ENCODE results near the gene EVX2. TPM values are rescaled to one million over a fixed set of nuclear protein-coding genes. Genes with fewer than 3 reads are reported as not detected.
A peak's percentile ranks its signal among the peaks of the same experiment; 100 is the strongest.

Gene EVX2
- total RNA-seq, 1 donor from 2014 or later, result not detected

DNA sequence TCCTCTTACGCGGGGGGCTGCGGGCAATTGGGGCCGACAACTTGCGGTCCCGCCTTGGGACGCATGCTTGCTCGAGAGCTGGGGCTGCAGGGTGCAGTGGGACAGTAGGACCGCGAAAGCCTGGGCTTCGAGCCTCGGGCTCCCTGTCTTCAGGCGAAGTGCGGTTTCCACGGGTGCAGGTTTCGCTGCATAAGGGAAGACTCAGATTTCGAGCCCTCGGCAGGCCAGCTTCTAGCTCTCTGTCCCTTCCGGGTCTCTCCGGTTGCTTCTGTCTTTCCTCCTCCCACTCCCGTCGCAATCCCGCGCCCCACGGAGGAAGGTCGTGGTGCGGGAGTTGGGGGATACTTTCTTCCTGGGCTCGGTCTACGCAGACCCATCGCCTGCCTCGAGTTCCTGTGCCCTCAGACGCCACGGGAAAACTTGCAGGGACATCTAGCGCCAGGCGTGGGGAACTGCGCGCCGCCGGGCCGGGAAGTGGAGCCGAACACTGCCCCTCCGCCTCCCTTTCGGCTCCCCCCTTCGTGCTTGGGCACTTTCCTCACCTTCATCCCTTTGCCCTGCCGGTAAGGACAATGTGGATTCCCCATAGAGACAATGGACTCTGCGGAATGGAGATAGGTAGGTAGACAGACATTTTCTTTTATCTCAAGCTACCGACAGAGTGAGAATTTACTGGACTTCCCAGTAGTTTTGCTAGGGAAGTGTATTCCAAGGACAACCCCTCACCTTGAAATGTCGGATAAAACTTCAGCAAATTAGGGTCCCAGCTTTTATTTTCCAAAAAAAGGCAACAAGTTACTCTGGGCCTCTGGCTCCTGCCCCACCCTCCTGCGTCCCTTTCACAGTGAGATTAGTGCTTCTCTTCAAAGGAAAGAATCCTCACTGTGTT, 4.5 kb upstream of the EVX2 start:
- peak; percentile 94 for TF ChIP-seq EZH2phosphoT487 (IDR thresholded peaks at IDR 0.05)
- peak; percentile 95 for TF ChIP-seq EZH2 (IDR thresholded peaks at IDR 0.05)
- TF ChIP-seq, protein P1, sequence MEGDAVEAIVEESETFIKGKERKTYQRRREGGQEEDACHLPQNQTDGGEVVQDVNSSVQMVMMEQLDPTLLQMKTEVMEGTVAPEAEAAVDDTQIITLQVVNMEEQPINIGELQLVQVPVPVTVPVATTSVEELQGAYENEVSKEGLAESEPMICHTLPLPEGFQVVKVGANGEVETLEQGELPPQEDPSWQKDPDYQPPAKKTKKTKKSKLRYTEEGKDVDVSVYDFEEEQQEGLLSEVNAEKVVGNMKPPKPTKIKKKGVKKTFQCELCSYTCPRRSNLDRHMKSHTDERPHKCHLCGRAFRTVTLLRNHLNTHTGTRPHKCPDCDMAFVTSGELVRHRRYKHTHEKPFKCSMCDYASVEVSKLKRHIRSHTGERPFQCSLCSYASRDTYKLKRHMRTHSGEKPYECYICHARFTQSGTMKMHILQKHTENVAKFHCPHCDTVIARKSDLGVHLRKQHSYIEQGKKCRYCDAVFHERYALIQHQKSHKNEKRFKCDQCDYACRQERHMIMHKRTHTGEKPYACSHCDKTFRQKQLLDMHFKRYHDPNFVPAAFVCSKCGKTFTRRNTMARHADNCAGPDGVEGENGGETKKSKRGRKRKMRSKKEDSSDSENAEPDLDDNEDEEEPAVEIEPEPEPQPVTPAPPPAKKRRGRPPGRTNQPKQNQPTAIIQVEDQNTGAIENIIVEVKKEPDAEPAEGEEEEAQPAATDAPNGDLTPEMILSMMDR (IDR thresholded peaks at IDR 0.05), result peak; percentile 71
- peaks cover 87% of the 10 kb centered on the region for H4K20me1 ChIP-seq (ENCODE audit: low read depth)
- H3K4me1 Mint-ChIP-seq, result peaks cover 8% of the 10 kb centered on the region
- peak overlapping the region; percentile 41 for H3K4me3 ChIP-seq
- no peak overlapping the region for H3K9ac ChIP-seq
- no peak overlapping the region for H3K27ac Mint-ChIP-seq
- DNase-seq (ENCODE audit: low spot score), result peak; percentile 76
- H3F3A ChIP-seq (ENCODE audit: low read depth), result no peaks in the 10 kb centered on the region
- no peaks in the 10 kb centered on the region for H3K9me3 ChIP-seq (ENCODE audit: low read depth)
- H3K36me3 Mint-ChIP-seq, result no peaks in the 10 kb centered on the region
- H3K27ac ChIP-seq, result no peak overlapping the region
- H3K36me3 ChIP-seq, result no peaks in the 10 kb centered on the region
- H3K4me2 ChIP-seq, result peak overlapping the region; percentile 79
- peaks cover 6% of the 10 kb centered on the region for H3K9me3 Mint-ChIP-seq
- H3K4me3 Mint-ChIP-seq, result peak overlapping the region; percentile 82
- peaks cover under 1% of the 10 kb centered on the region for H3K4me1 ChIP-seq
- peak overlapping the region; percentile 89 for H2AFZ ChIP-seq (replicated peaks)
- peaks cover 100% of the 10 kb centered on the region for H3K27me3 ChIP-seq
- peaks cover 90% of the 10 kb centered on the region for H3K27me3 Mint-ChIP-seq (ENCODE audit: insufficient read depth, low read depth)
- H3K79me2 ChIP-seq (ENCODE audit: low read depth), result no peaks in the 10 kb centered on the region

DNA sequence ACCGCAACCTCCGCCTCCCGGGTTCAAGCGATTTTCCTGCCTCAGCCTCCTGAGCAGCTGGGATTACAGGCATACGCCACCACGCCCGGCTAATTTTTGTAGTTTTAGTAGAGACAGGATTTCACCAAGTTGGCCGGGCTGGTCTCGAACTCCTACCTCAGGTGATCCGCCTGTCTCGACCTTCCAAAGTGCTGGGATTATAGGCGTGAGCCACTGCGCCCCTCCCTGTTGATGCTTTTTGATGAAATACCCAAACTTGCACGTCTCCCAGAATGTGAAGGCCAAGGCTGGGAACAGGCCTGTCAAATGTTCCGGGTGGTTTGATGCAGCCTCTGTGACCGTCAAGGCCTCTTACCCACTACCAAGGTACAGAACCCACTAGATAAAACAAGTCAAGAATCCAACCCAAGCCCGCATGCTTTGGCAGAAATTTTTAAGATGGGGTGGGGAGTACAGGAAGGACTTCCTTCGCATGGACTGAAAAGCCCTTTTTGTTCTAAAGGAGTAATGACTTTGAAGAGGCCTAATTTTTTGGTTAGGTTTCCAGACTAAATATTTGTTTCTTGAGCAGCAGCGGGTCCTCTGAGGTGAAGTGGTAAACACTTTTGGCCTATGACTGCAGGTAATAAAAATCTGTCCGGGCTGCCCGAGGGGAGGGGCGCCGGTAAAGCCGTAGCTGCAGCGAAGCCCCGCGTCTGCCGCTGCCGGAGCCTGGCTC, 3.7 kb upstream of the EVX2 start:
- Histone ChIP-seq H3K9me3 (ENCODE audit: low read depth) (no peaks in the 10 kb centered on the region), H3F3A (ENCODE audit: low read depth) (peaks cover 3% of the 10 kb centered on the region), H3K4me2 (peak overlapping the region; percentile 79), H3K4me3 (peak overlapping the region; percentile 41), H2AFZ (replicated peaks) (no peak overlapping the region), H3K9ac (no peak overlapping the region), H3K27ac (no peak overlapping the region), H3K27me3 (peaks cover 100% of the 10 kb centered on the region), H3K36me3 (no peaks in the 10 kb centered on the region), H3K79me2 (ENCODE audit: low read depth) (no peaks in the 10 kb centered on the region), H3K4me1 (peaks cover 7% of the 10 kb centered on the region), H4K20me1 (ENCODE audit: low read depth) (peaks cover 92% of the 10 kb centered on the region)
- peaks cover 96% of the 10 kb centered on the region for H3K27me3 Mint-ChIP-seq (ENCODE audit: insufficient read depth, low read depth)
- H3K36me3 Mint-ChIP-seq, result no peaks in the 10 kb centered on the region
- H3K4me1 Mint-ChIP-seq, result peaks cover 12% of the 10 kb centered on the region
- H3K4me3 Mint-ChIP-seq, result peak overlapping the region; percentile 82
- no peak overlapping the region for H3K27ac Mint-ChIP-seq
- DNase-seq (ENCODE audit: low spot score), result no peak
- peaks cover 6% of the 10 kb centered on the region for H3K9me3 Mint-ChIP-seq
- no peak for TF ChIP-seq EZH2phosphoT487 (IDR thresholded peaks at IDR 0.05)
- no peak for TF ChIP-seq EZH2 (IDR thresholded peaks at IDR 0.05)
- TF ChIP-seq, protein P1 (IDR thresholded peaks at IDR 0.05), result no peak

DNA sequence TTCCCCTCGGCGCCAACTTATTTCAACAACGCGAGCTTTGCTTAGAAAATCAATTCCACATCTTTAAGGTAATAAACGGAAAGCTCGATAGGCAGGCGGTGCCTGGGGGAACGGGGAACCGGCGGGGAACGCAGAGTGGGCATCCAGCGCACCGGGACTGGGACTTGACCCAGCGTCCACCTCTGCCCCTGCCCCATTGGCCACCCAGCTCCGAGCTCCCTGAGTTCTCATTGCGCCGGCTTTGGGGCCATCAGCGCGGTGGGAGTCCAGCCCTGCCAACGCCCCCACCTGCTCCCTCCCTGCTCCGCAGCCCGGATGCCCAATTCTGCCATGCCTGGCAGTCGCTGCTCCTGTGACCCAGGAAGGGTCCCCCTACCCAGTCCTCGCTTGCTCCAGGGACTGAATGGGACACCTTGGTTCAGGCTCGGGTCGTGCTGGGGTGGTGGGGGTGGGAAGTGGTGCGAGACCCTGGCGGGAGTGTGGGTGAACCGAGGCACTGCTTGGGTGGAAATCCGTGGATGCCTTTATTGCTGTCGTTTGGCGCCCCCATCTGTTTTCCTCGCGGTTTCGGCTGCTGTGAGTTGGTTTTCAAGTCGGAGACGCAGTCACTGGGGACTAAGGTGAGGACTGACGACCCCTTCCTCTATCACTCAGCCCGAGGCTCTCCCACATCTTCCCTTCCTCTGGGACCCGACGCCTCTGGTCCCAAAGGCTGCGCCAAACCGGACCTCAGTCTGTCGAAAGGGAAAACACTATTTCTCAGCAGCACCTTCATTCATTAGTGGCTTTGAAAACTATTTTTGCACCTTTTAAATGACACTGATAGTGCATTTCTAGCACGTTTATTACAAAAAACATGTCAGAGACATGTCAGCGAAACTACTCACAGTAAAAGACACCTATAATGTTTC, 2.4 kb upstream of the EVX2 start:
- Mint-ChIP-seq H3K4me1 (peaks cover 8% of the 10 kb centered on the region), H3K36me3 (no peaks in the 10 kb centered on the region), H3K27me3 (ENCODE audit: insufficient read depth, low read depth) (peaks cover 96% of the 10 kb centered on the region), H3K27ac (no peak overlapping the region), H3K9me3 (peaks cover 3% of the 10 kb centered on the region), H3K4me3 (no peak overlapping the region)
- Histone ChIP-seq H2AFZ (replicated peaks) (no peak overlapping the region), H3K4me2 (peak overlapping the region; percentile 75), H3F3A (ENCODE audit: low read depth) (peaks cover 6% of the 10 kb centered on the region), H3K9ac (no peak overlapping the region), H3K27me3 (peaks cover 100% of the 10 kb centered on the region), H3K27ac (no peak overlapping the region), H3K4me3 (peak overlapping the region; percentile 32), H3K4me1 (peaks cover 7% of the 10 kb centered on the region), H3K36me3 (no peaks in the 10 kb centered on the region), H3K79me2 (ENCODE audit: low read depth) (no peaks in the 10 kb centered on the region), H3K9me3 (ENCODE audit: low read depth) (no peaks in the 10 kb centered on the region), H4K20me1 (ENCODE audit: low read depth) (peaks cover 92% of the 10 kb centered on the region)
- TF ChIP-seq, protein P1 (IDR thresholded peaks at IDR 0.05), result peak; percentile 75
- no peak for TF ChIP-seq EZH2 (IDR thresholded peaks at IDR 0.05)
- peak; percentile 49 for TF ChIP-seq EZH2phosphoT487 (IDR thresholded peaks at IDR 0.05)
- DNase-seq (ENCODE audit: low spot score), result peak; percentile 78

All from neural progenitor cell (in vitro differentiated cells).